ENCODE data around the gene CCDC15. TPM values are rescaled to one million over a fixed set of nuclear protein-coding genes. Genes with fewer than 3 reads are reported as not detected.

CCDC15 gene
- total RNA-seq, 6 donors from 2014 or later = 0.89 to 3.1 (median 1.2) TPM

- H3K4me1 ChIP-seq = no peaks in the 10 kb centered on the region
- no peak overlapping the region for H3K27ac ChIP-seq
- ATAC-seq (ENCODE audit: low FRiP score in 2 of 2) (no peak), DNase-seq (no peak)
- TF ChIP-seq CTCF (IDR thresholded peaks at IDR 0.05) = no peak
- TF ChIP-seq EP300 (IDR thresholded peaks at IDR 0.05) = no peak
- TF ChIP-seq POLR2AphosphoS5 (IDR thresholded peaks at IDR 0.05) = no peak
- no peak for TF ChIP-seq POLR2A (IDR thresholded peaks at IDR 0.05)
- no peaks in the 10 kb centered on the region for H3K27me3 ChIP-seq
- H3K9me3 ChIP-seq = no peaks in the 10 kb centered on the region
- no peaks in the 10 kb centered on the region for H3K36me3 ChIP-seq
- no peak overlapping the region for H3K4me3 ChIP-seq
- 69 to 78% methylated on average over 2 to 10 of the region's 10 CpGs for WGBS, 2 donors
Measured at GRCh38 chr11:125082611-125083311, 128.8 kb downstream of the CCDC15 start.

- no peak overlapping the region for H3K4me3 ChIP-seq
- DNase-seq = no peak
- H3K4me1 ChIP-seq = no peaks in the 10 kb centered on the region
- H3K27me3 ChIP-seq = no peaks in the 10 kb centered on the region
- TF ChIP-seq EP300 (IDR thresholded peaks at IDR 0.05) = no peak
- no peak for TF ChIP-seq CTCF (IDR thresholded peaks at IDR 0.05)
- no peak for TF ChIP-seq POLR2A (IDR thresholded peaks at IDR 0.05)
- no peak for TF ChIP-seq POLR2AphosphoS5 (IDR thresholded peaks at IDR 0.05)
- no peaks in the 10 kb centered on the region for H3K9me3 ChIP-seq
- WGBS, 2 donors = 77 to 84% methylated on average over 10 to 11 of the region's 11 CpGs
- H3K36me3 ChIP-seq = no peaks in the 10 kb centered on the region
- no peak overlapping the region for H3K27ac ChIP-seq
- ATAC-seq (ENCODE audit: low FRiP score in 2 of 2) = no peak
Measured at GRCh38 chr11:125083312-125084056, 129.5 kb downstream of the CCDC15 start.

GRCh38 chr11:125084057-125084416 lies 130.0 kb downstream of the CCDC15 start:
- Histone ChIP-seq H3K27ac (no peak overlapping the region), H3K36me3 (no peaks in the 10 kb centered on the region), H3K27me3 (no peaks in the 10 kb centered on the region), H3K9me3 (no peaks in the 10 kb centered on the region), H3K4me3 (no peak overlapping the region), H3K4me1 (no peaks in the 10 kb centered on the region)
- WGBS, 2 donors = 94 to 95% methylated on average over 11 of the region's 11 CpGs
- TF ChIP-seq EP300 (IDR thresholded peaks at IDR 0.05) = no peak
- TF ChIP-seq POLR2A (IDR thresholded peaks at IDR 0.05) = no peak
- no peak for TF ChIP-seq CTCF (IDR thresholded peaks at IDR 0.05)
- TF ChIP-seq POLR2AphosphoS5 (IDR thresholded peaks at IDR 0.05) = no peak
- ATAC-seq (ENCODE audit: low FRiP score in 2 of 2) (no peak), DNase-seq (no peak)

GRCh38 chr11:125084761-125085231 lies 130.8 kb downstream of the CCDC15 start:
- WGBS, 2 donors = 83 to 88% methylated on average over 6 to 8 of the region's 8 CpGs
- ATAC-seq (ENCODE audit: low FRiP score in 2 of 2) (no peak), DNase-seq (no peak)
- no peaks in the 10 kb centered on the region for H3K36me3 ChIP-seq
- no peak for TF ChIP-seq CTCF (IDR thresholded peaks at IDR 0.05)
- no peak for TF ChIP-seq EP300 (IDR thresholded peaks at IDR 0.05)
- TF ChIP-seq POLR2AphosphoS5 (IDR thresholded peaks at IDR 0.05) = no peak
- TF ChIP-seq POLR2A (IDR thresholded peaks at IDR 0.05) = no peak
- no peaks in the 10 kb centered on the region for H3K27me3 ChIP-seq
- H3K4me1 ChIP-seq = no peaks in the 10 kb centered on the region
- no peaks in the 10 kb centered on the region for H3K9me3 ChIP-seq
- no peak overlapping the region for H3K27ac ChIP-seq
- H3K4me3 ChIP-seq = no peak overlapping the region
